ENCODE results near the gene INTS1. TPM values are rescaled to one million over a fixed set of nuclear protein-coding genes. Genes with fewer than 3 reads are reported as not detected.
"Not testable (repeated sequence)": the region's sequence is repeated elsewhere in the genome, so short reads cannot be mapped to it uniquely, and the experiment has no call there.

Gene INTS1
- total RNA-seq, 1 donor from 2014 or later: 56.3 TPM

GRCh38 chr7:1532456-1533254 lies 28.5 kb upstream of the INTS1 start:
- DNase-seq (ENCODE audit: low spot score): no peak

GRCh38 chr7:1531979-1532455 lies 27.8 kb upstream of the INTS1 start:
- DNase-seq (ENCODE audit: low spot score): no peak

- no peak for DNase-seq (ENCODE audit: low spot score)
Observed at GRCh38 chr7:1531263-1531978, 27.2 kb upstream of the INTS1 start.

- no peak for DNase-seq (ENCODE audit: low spot score)
Observed at GRCh38 chr7:1530946-1531262, 26.7 kb upstream of the INTS1 start.

- no peak for DNase-seq (ENCODE audit: low spot score)
Observed at GRCh38 chr7:1529383-1530116, 25.4 kb upstream of the INTS1 start.

GRCh38 chr7:1526271-1526754 lies 22.1 kb upstream of the INTS1 start:
- no peak for DNase-seq (ENCODE audit: low spot score)

- no peak for DNase-seq (ENCODE audit: low spot score)
Observed at GRCh38 chr7:1525409-1525808, 21.2 kb upstream of the INTS1 start.

- no peak for DNase-seq (ENCODE audit: low spot score)
Observed at GRCh38 chr7:1523844-1524243, 19.7 kb upstream of the INTS1 start.

- no peak for DNase-seq (ENCODE audit: low spot score)
Observed at GRCh38 chr7:1523208-1523607, 19.0 kb upstream of the INTS1 start.

GRCh38 chr7:1521456-1521855 lies 17.3 kb upstream of the INTS1 start:
- no peak for DNase-seq (ENCODE audit: low spot score)

GRCh38 chr7:1520539-1521234 lies 16.5 kb upstream of the INTS1 start:
- DNase-seq (ENCODE audit: low spot score): no peak

- not testable (repeated sequence) for DNase-seq (ENCODE audit: low spot score)
Observed at GRCh38 chr7:1519322-1519922, 15.2 kb upstream of the INTS1 start.

GRCh38 chr7:1516586-1517251 lies 12.5 kb upstream of the INTS1 start:
- no peak for DNase-seq (ENCODE audit: low spot score)

- not testable (repeated sequence) for DNase-seq (ENCODE audit: low spot score)
Observed at GRCh38 chr7:1515509-1515967, 11.3 kb upstream of the INTS1 start.

GRCh38 chr7:1514995-1515401 lies 10.8 kb upstream of the INTS1 start:
- no peak for DNase-seq (ENCODE audit: low spot score)

- no peak for DNase-seq (ENCODE audit: low spot score)
Observed at GRCh38 chr7:1514407-1514806, 10.2 kb upstream of the INTS1 start.

GRCh38 chr7:1513657-1514095 lies 9.5 kb upstream of the INTS1 start:
- DNase-seq (ENCODE audit: low spot score): no peak

GRCh38 chr7:1512781-1513656 lies 8.8 kb upstream of the INTS1 start:
- no peak for DNase-seq (ENCODE audit: low spot score)
